AG04449 (cell line): Measurements from ENCODE around the gene SNRNP40.

Experiments used
- CTCF ChIA-PET: fragments of 350-600 bp; formaldehyde crosslinking; extraction: SDS; loops from one replicate; lab custom pipeline; 2021; ENCODE audit warnings: antibody characterized with exemption; lab: Yijun Ruan, JAX
- POLR2A ChIA-PET: fragments of 400-600, 350-600 bp; formaldehyde crosslinking; extraction: SDS; loops from one replicate; lab custom pipeline; 2020; ENCODE audit warnings: antibody characterized with exemption, inconsistent platforms; lab: Yijun Ruan, JAX
- DNase-seq: peaks from one replicate; pipeline ENCODE4 v3.0.0-alpha.2; 2010; ENCODE audit warnings: low read depth, low spot score
- H3K4me3 ChIP-seq: 2 replicates; pipeline ENCODE4 v1.5.1; 2011; ENCODE audit warnings: low read depth, mild to moderate bottlenecking, control low read depth, low read length
- TF ChIP-seq, protein P1 (sequence below): IDR thresholded peaks from one replicate; pipeline ENCODE4 v1.5.1; 2011; ENCODE audit warnings: mild to moderate bottlenecking, moderate library complexity, low read length, control low read depth, inconsistent platforms; ENCODE audit not compliant: insufficient read depth; ENCODE audit errors: missing control alignments

Gene SNRNP40

DNA sequence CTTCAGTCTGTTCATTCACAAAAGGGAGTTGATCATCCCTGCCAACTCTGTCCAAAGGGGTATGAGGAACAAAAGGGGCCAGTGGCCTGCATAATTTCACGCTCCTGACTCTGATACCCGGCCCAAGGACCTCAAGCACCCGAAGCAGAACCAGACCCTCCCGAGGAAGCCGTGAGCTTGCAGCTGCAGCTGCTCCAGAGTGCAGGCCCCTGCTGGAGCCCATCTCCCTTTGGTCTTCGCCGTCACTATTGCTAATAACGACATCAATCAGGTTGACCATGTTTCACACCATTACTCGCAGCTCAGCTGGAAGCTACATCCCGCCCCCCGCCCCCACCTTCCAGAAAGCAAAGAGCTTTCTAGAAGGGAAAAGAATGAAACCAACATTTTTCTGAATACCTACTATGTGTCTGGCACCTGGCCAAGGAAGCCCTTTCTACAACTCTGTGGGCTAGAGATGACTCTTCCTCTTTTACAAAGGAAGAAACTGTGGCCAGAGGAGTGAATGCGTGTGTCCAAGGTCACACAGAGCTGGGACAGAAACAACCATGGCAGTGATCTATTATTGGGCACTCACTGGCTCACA lies 62.4 kb downstream of the SNRNP40 start:
- POLR2A ChIA-PET = interaction anchor here (0.5 kb wide), 1 partner anchor 141 kb away, joined by 3 read pairs; no protein-coding TSS in a partner anchor

DNA sequence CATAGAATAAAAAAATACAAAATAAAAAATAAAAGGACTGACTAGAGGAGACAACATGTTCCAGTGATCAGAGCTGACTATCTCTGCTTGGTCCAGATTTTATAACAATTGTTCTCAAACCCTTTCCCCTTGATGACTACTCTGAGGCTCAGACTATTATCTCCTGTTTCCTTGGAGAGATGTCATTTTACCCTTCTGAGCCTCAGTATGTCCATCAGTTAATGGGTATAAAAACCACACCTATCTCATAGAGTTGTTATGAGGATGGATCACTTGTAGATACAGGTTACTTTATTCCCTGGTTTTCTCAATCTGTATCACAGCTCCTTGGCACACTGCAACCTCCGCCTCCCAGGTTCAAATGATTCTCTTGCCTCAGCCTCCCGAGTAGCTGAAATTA lies 63.9 kb downstream of the SNRNP40 start:
- POLR2A ChIA-PET = no interaction called here
- H3K4me3 ChIP-seq = no peak overlapping the region
- TF ChIP-seq, protein P1, sequence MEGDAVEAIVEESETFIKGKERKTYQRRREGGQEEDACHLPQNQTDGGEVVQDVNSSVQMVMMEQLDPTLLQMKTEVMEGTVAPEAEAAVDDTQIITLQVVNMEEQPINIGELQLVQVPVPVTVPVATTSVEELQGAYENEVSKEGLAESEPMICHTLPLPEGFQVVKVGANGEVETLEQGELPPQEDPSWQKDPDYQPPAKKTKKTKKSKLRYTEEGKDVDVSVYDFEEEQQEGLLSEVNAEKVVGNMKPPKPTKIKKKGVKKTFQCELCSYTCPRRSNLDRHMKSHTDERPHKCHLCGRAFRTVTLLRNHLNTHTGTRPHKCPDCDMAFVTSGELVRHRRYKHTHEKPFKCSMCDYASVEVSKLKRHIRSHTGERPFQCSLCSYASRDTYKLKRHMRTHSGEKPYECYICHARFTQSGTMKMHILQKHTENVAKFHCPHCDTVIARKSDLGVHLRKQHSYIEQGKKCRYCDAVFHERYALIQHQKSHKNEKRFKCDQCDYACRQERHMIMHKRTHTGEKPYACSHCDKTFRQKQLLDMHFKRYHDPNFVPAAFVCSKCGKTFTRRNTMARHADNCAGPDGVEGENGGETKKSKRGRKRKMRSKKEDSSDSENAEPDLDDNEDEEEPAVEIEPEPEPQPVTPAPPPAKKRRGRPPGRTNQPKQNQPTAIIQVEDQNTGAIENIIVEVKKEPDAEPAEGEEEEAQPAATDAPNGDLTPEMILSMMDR = no peak
- CTCF ChIA-PET = interaction anchor here (1.6 to 1.7 kb wide), 2 partner anchors 48 to 51 kb away, joined by 8 read pairs; no protein-coding TSS in a partner anchor
- no peak for DNase-seq

More for the DNA sequence above, 62.4 kb downstream of the SNRNP40 start:
- TF ChIP-seq, protein P1 = no peak
- CTCF ChIA-PET = interaction anchor here (0.8 to 1.7 kb wide), 5 partner anchors 9 to 53 kb away, joined by 3 to 8 read pairs (median 4); no protein-coding TSS in a partner anchor
- no peak for DNase-seq
- no peak overlapping the region for H3K4me3 ChIP-seq

DNA sequence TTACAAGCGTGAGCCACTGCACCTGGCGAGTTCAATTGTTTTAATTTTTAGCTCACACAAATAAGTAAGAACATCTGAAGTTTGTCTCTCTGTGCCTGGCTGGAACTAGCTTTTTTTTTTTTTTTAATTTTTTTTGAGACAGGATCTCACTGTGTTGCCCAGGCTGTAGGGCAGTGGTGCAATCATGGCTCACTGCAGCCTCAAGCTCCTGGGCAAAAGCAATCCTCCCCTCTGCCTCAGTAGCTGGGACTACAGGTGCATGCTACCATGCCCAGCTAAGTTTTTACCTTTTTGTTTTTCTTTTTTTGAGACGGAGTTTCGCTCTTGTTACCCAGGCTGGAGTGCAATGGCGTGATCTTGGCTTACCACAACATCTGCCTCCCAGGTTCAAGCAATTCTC lies 64.8 kb downstream of the SNRNP40 start:
- POLR2A ChIA-PET = no interaction called here
- DNase-seq = no peak
- H3K4me3 ChIP-seq = no peak overlapping the region
- TF ChIP-seq, protein P1 = no peak
- CTCF ChIA-PET = interaction anchor here (0.7 kb wide), 1 partner anchor 430 kb away, joined by 3 read pairs; no protein-coding TSS in a partner anchor

DNA sequence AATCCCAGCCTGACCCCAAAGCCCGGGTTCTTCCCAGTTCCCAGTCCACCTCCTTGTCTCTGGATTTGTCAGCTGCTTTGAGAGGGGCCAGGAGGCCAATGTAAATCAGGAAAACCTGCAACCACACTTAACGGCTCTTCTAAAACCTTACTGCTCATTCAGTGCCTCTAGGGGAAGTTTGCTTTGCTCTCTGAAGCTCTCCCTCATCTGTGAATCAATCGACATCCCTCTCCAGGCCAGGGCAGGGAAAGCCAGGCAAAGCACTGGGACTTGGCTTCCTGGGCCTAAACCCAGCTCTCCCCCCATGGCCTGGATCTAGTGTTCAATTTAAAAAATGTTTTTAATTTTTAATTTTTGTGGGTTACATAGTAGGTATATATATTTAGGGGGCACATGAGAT lies 66.2 kb downstream of the SNRNP40 start:
- TF ChIP-seq, protein P1 = no peak
- H3K4me3 ChIP-seq = no peak overlapping the region
- DNase-seq = no peak
- ChIA-PET CTCF (interaction anchor here (1.1 to 1.3 kb wide), 2 partner anchors 46 to 68 kb away, joined by 4 to 5 read pairs; no protein-coding TSS in a partner anchor), POLR2A (no interaction called here)

DNA sequence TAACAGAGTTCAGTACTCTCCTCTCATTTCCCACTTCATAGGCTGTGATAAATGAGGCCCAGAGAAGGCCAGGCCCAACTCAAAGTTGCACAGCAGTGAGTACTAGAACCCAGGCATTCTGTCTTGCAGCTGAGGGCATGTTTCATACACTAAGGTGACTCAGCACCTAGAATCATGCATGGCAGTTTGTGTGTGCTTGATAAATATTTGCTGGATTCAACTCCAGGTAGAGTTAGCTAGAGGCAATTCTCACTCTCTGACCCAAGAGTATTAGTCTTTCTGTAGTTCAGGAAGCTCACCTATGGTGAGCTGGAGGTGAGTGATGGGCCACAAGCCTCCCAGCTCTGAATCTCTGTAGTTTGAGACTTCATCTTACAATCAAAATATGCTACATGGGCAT lies 67.6 kb downstream of the SNRNP40 start:
- DNase-seq = no peak
- no peak overlapping the region for H3K4me3 ChIP-seq
- ChIA-PET POLR2A (no interaction called here), CTCF (interaction anchor here (1.3 kb wide), 1 partner anchor 67 kb away, joined by 4 read pairs; no protein-coding TSS in a partner anchor)
- TF ChIP-seq, protein P1 = no peak

DNA sequence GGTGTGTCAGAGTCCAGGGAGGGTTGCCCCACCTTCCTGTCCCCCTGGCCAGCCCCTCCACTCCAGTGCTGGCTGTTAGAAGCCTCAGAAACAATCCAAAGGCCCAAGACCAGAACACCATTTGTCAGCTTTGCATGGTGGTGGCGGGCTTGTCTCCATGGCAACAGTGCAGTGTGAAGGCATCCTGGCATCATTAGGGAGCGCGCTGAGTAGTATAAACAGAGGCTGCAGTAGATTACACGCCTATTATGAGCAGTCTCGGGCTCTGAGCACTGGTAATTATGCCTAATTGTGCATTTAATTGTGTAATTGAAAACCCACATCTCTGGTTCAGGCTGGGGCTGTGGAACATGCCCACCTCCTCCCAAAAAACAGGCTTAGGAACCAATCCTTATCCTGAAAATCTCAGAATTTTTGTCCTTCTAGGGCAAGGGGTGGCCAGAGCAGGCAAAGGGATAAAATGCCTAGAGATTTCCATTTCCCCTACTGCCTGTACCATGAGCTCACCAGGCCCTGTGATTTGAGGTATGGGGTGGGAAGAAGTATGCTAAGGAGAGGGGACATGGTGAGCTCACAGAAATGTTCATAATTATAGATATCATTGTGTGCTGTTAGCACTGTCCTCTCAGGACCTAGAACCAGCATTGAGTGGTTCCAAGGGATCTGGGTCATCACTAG lies 68.6 kb downstream of the SNRNP40 start:
- no peak overlapping the region for H3K4me3 ChIP-seq
- POLR2A ChIA-PET = interaction anchor here (0.5 kb wide), 1 partner anchor 217 kb away, joined by 3 read pairs; no protein-coding TSS in a partner anchor
- TF ChIP-seq, protein P1 = no peak
- DNase-seq = no peak
- CTCF ChIA-PET = interaction anchor here (1.2 kb wide), 1 partner anchor 17 kb away, joined by 3 read pairs; no protein-coding TSS in a partner anchor
